GM12878 (cell line): Measurements from ENCODE around the gene HDDC3. TPM values are rescaled to one million over a fixed set of nuclear protein-coding genes. Genes with fewer than 3 reads are reported as not detected.

Experiments used
- ATAC-seq: fragments of 200-7000 bp; cut with Tn5 transposase; 3 replicates; pipeline ENCODE4 v1.9.1; 2020; ENCODE audit warnings: mild to moderate bottlenecking, moderate library complexity
- BruUV-seq: library from RNA; stranded (reverse); fragments of 400-500 nt; replicated peaks from 2 replicates; lab custom pipeline; 2021; lab: Mats Ljungman, UMichigan
- CTCF ChIA-PET: fragments of 300-600 bp; sonication (Branson Sonifier 250); formaldehyde crosslinking; extraction: SDS; loops from one replicate; lab custom pipeline; 2021; ENCODE audit warnings: inconsistent platforms; lab: Yijun Ruan, JAX
- POLR2A ChIA-PET: fragments of 350-600 bp; formaldehyde crosslinking; extraction: SDS; loops from one replicate; lab custom pipeline; 2021; ENCODE audit warnings: inconsistent platforms; lab: Charles Lee
- RAD21 ChIA-PET: fragments of 300-600 bp; sonication (Branson Sonifier 250); formaldehyde crosslinking; loops from one replicate; lab custom pipeline; 2023; ENCODE audit warnings: antibody characterized with exemption; ENCODE audit not compliant: unreplicated experiment; lab: Charles Lee
- SMC1A ChIA-PET: fragments of 300-600 bp; sonication (Branson Sonifier 250); formaldehyde crosslinking; loops from one replicate; lab custom pipeline; 2023; ENCODE audit not compliant: unreplicated experiment, uncharacterized antibody; lab: Charles Lee
- DNase-seq: peaks from one replicate; pipeline ENCODE4 v3.0.0-alpha.2; 2011; ENCODE audit warnings: low read depth, low spot score
- FAIRE-seq: peaks from 3 replicates; lab custom pipeline; 2011; peaks lifted over from hg19 to GRCh38; lab: Jason Lieb, UNC
- H2AFZ ChIP-seq: 2 replicates; pipeline ENCODE4 v1.6.0; 2011; ENCODE audit warnings: low read depth, low read length, control low read depth; ENCODE audit not compliant: control insufficient read depth
- H3K27ac ChIP-seq: 2 replicates; pipeline ENCODE4 v1.5.1; 2011; ENCODE audit warnings: control low read depth; ENCODE audit not compliant: control insufficient read depth, insufficient read depth
- H3K27me3 ChIP-seq, 2 experiments: replicated peaks in 1 of 2; 2 replicates each; pipeline versions ENCODE4 v1.6.0 to v1.6.1; 2011; ENCODE audit warnings: low read length in 1 of 2; ENCODE audit not compliant: control insufficient read depth in 2 of 2, insufficient read depth in 2 of 2
- H3K36me3 ChIP-seq, 2 experiments: 2 replicates each; pipeline ENCODE4 v1.5.1; 2011; ENCODE audit warnings: low read length in 1 of 2; ENCODE audit not compliant: control insufficient read depth in 2 of 2, insufficient read depth in 2 of 2
- H3K4me1 ChIP-seq: 2 replicates; pipeline ENCODE4 v1.6.1; 2011; ENCODE audit warnings: mild to moderate bottlenecking, low read length, moderate library complexity, mixed read lengths; ENCODE audit not compliant: control insufficient read depth, insufficient read depth
- H3K4me2 ChIP-seq: 2 replicates; pipeline ENCODE4 v1.6.0; 2011; ENCODE audit warnings: control low read depth; ENCODE audit not compliant: control insufficient read depth, insufficient read depth
- H3K4me3 ChIP-seq: fragments of 200-600 bp; sonication (generic); 2 replicates; pipeline ENCODE4 v1.5.1; 2016
- H3K79me2 ChIP-seq: 2 replicates; pipeline ENCODE4 v1.6.0; 2011; ENCODE audit warnings: low read length; ENCODE audit not compliant: control insufficient read depth, insufficient read depth
- H3K9ac ChIP-seq: 2 replicates; pipeline ENCODE4 v1.8.0; 2011; ENCODE audit warnings: low read length, control low read depth, mixed read lengths; ENCODE audit not compliant: control insufficient read depth, insufficient read depth
- H3K9me3 ChIP-seq: replicated peaks from 3 replicates; pipeline ENCODE4 v1.5.1; 2011; ENCODE audit warnings: mild to moderate bottlenecking, low read length; ENCODE audit not compliant: control insufficient read depth, insufficient read depth
- H4K20me1 ChIP-seq: 2 replicates; pipeline ENCODE4 v1.6.0; 2011; ENCODE audit not compliant: control insufficient read depth, insufficient read depth
- ATF2 ChIP-seq: IDR thresholded peaks from 2 replicates; pipeline ENCODE4 v1.6.1; 2012; ENCODE audit warnings: low read length, inconsistent platforms
- CHD2 ChIP-seq: IDR thresholded peaks from 2 replicates; pipeline ENCODE4 v1.6.1; 2011; ENCODE audit warnings: low read depth, low read length, improper control_type of control experiment, borderline replicate concordance
- CHD4 ChIP-seq: fragments of 200-600 bp; sonication (generic); IDR thresholded peaks from 2 replicates; pipeline ENCODE4 v1.6.1; 2016; ENCODE audit warnings: mild to moderate bottlenecking
- E4F1 ChIP-seq: fragments of 450-650 bp; IDR thresholded peaks from 2 replicates; pipeline ENCODE4 v1.6.1; 2018; ENCODE audit warnings: borderline replicate concordance, mild to moderate bottlenecking; ENCODE audit not compliant: partially characterized antibody
- GATAD2B ChIP-seq: fragments of 450-650 bp; conservative IDR thresholded peaks from 2 replicates; pipeline ENCODE4 v1.6.1; 2017; ENCODE audit warnings: low read depth, mild to moderate bottlenecking, moderate library complexity
- KDM1A ChIP-seq: fragments of 200-600 bp; sonication (generic); IDR thresholded peaks from 2 replicates; pipeline ENCODE4 v1.6.1; 2016; ENCODE audit warnings: borderline replicate concordance
- MLLT1 ChIP-seq: fragments of 450-650 bp; IDR thresholded peaks from 2 replicates; pipeline ENCODE4 v1.6.1; 2016; ENCODE audit warnings: mild to moderate bottlenecking
- POLR2AphosphoS5 ChIP-seq: IDR thresholded peaks from 2 replicates; pipeline ENCODE4 v1.6.1; 2011; ENCODE audit warnings: mild to moderate bottlenecking, low read length, inconsistent platforms
- RAD51 ChIP-seq: fragments of 450-650 bp; IDR thresholded peaks from 2 replicates; pipeline ENCODE4 v1.6.1; 2016; ENCODE audit warnings: moderate library complexity, mild to moderate bottlenecking, inconsistent platforms
- RCOR1 ChIP-seq: conservative IDR thresholded peaks from 2 replicates; pipeline ENCODE4 v1.6.1; 2012; ENCODE audit warnings: low read depth, low read length, improper control_type of control experiment
- REST ChIP-seq: IDR thresholded peaks from 2 replicates; pipeline ENCODE4 v1.6.1; 2012; ENCODE audit warnings: mild to moderate bottlenecking, low read depth, low read length
- RFX5 ChIP-seq: IDR thresholded peaks from 2 replicates; pipeline ENCODE4 v1.6.1; 2011; ENCODE audit warnings: low read depth, low read length, improper control_type of control experiment
- TBL1XR1 ChIP-seq: IDR thresholded peaks from 2 replicates; pipeline ENCODE4 v1.6.1; 2012; ENCODE audit warnings: low read depth, low read length, improper control_type of control experiment
- WGBS: methylation state at CpG from one replicate; pipeline ENCODE4 v1.1.6; 2016; ENCODE audit warnings: low lambda C conversion rate; ENCODE audit not compliant: insufficient replicate concordance, insufficient coverage; ENCODE audit errors: missing lambda C conversion rate; 5-methylcytosine and 5-hydroxymethylcytosine counted together
- in situ Hi-C: fragments of 300-500 bp; cut with MboI; formaldehyde crosslinking; loops from 9 replicates; pipeline ENCODE4 v1.14.3; 2018; ENCODE audit warnings: mixed read lengths
- intact Hi-C: fragments of 100-400 bp; cut with micrococcal nuclease; formaldehyde crosslinking; loops from one replicate; pipeline ENCODE4 v1.14.2; 2022; ENCODE audit not compliant: unreplicated experiment
- polyA plus RNA-seq, 11 experiments: library from polyadenylated mRNA; depleted of rRNA in 4 of 11; unstranded in 6 of 11; stranded (reverse) in 5 of 11; fragments of >200 nt; fragmentation: Nextera tagmentation in 4 of 11; fragmentation: Illumina TruSeq in 1 of 11; extraction: Ambion mirVana in 4 of 11; extraction: Trizol in 1 of 11; gene quantifications; 1 replicate in 1 of 11; 2 replicates in 10 of 11; pipeline versions ENCODE4 v1.2.1 to v1.2.3, GENCODE V29; 2011 to 2016; ENCODE audit warnings: inconsistent platforms in 2 of 11, missing spikeins in 2 of 11, low read depth in 1 of 11
- total RNA-seq, 4 experiments: library from RNA; depleted of rRNA in 3 of 4; stranded (reverse); fragments of >200 nt in 3 of 4; fragmentation: Illumina TruSeq in 1 of 4; extraction: Trizol in 1 of 4; gene quantifications; 2 replicates each; pipeline versions ENCODE4 v1.2.1 to v1.2.3, GENCODE V29; 2013 to 2021

The HDDC3 gene
- total and polyA plus RNA-seq, 10 of the 15 experiments (the other 5 are each of a cell fraction or from before 2014, with no cell fraction given): 5.6 to 39.5 (median 23.0) TPM

GRCh38 chr15:90911906-90912769 is 20.2 kb downstream of the HDDC3 start:
- Histone ChIP-seq H3K36me3 (peaks cover 15 to 45% of the 10 kb centered on the region in 2 experiments), H3K4me3 (no peak overlapping the region), H3K4me2 (no peak overlapping the region), H4K20me1 (no peaks in the 10 kb centered on the region), H3K9me3 (no peaks in the 10 kb centered on the region), H3K27me3 (no peaks in the 10 kb centered on the region), H2AFZ (no peak overlapping the region), H3K4me1 (no peaks in the 10 kb centered on the region), H3K9ac (no peak overlapping the region), H3K27ac (no peak overlapping the region), H3K79me2 (no peaks in the 10 kb centered on the region)
- intact Hi-C loops (no loop called here), in situ Hi-C loops (no loop called here)
- ChIA-PET SMC1A (no interaction called here), RAD21 (no interaction called here), POLR2A (no interaction called here), CTCF (interaction anchor here (1.9 kb wide), 1 partner anchor 9 kb away, joined by 6 read pairs; the partner anchor contains the start of gene MAN2A2)
- no TSS peak for BruUV-seq
- DNase-seq (no peak), FAIRE-seq (no peak), ATAC-seq (no peak)
- 94% methylated on average over 30 of the region's 30 CpGs for WGBS
- TF ChIP-seq KDM1A (no peak), RAD51 (no peak), REST (no peak), CHD2 (no peak), TBL1XR1 (no peak), ATF2 (no peak), RCOR1 (no peak), MLLT1 (no peak), CHD4 (no peak), GATAD2B (no peak), RFX5 (no peak), E4F1 (no peak), POLR2AphosphoS5 (no peak)
